ENCODE results near the gene FICD.
A peak's percentile ranks its signal among the peaks of the same experiment; 100 is the strongest.

Gene FICD

DNA sequence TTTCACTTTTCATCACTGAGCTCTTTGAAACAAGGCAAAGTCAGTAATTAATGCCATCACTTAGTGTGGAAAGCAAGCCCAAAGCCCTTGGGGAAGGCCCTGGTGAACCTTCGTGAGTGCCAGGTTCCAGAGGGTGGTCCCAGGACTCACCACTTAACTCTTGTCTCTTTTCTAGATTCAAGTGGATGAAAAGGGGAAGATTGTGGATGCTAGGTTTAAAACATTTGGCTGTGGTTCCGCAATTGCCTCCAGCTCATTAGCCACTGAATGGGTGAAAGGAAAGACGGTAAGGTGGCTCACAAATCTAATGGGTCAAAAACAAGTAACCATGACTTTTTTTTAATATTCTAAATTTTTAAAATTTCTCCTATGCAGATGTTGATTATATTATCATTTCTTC, 50.1 kb downstream of the FICD start:
- no peak overlapping the region for H3K9ac ChIP-seq (ENCODE audit: low read length)
- peaks cover 17% of the 10 kb centered on the region for H3K4me1 ChIP-seq (ENCODE audit: control insufficient read depth, insufficient read depth, low read length)
- H3K4me3 ChIP-seq (ENCODE audit: low read length): no peak overlapping the region
- H3K27ac ChIP-seq (ENCODE audit: low read depth, low read length): no peak overlapping the region
- H3K36me3 ChIP-seq (ENCODE audit: control insufficient read depth, insufficient read depth, low read length): peaks cover 27% of the 10 kb centered on the region
- no peaks in the 10 kb centered on the region for H3K27me3 ChIP-seq (ENCODE audit: control insufficient read depth, insufficient read depth, low read length)

DNA sequence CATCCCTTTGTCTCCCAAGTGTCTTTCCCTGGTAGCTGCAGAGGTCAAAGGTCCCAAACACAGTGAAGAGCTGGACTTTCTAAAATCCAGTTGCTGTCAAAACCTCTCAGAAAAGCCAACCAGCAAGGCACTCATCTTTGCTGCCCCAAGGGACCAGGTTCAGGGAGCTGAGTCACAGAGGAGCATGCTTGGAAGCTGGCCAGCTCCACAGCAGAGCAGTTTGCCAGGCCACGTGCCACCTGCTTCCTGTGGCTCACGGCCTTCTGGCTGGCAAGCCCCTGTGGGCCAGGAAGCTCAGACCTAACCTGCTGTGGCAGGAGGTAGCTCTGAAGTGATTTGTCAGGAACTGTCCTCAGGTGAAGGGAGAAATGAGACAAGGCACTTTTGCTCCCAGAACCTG, 50.9 kb downstream of the FICD start:
- no peaks in the 10 kb centered on the region for H3K27me3 ChIP-seq (ENCODE audit: control insufficient read depth, insufficient read depth, low read length)
- peaks cover 17% of the 10 kb centered on the region for H3K4me1 ChIP-seq (ENCODE audit: control insufficient read depth, insufficient read depth, low read length)
- H3K36me3 ChIP-seq (ENCODE audit: control insufficient read depth, insufficient read depth, low read length): peaks cover 27% of the 10 kb centered on the region
- no peak overlapping the region for H3K9ac ChIP-seq (ENCODE audit: low read length)
- no peak overlapping the region for H3K27ac ChIP-seq (ENCODE audit: low read depth, low read length)
- H3K4me3 ChIP-seq (ENCODE audit: low read length): no peak overlapping the region

DNA sequence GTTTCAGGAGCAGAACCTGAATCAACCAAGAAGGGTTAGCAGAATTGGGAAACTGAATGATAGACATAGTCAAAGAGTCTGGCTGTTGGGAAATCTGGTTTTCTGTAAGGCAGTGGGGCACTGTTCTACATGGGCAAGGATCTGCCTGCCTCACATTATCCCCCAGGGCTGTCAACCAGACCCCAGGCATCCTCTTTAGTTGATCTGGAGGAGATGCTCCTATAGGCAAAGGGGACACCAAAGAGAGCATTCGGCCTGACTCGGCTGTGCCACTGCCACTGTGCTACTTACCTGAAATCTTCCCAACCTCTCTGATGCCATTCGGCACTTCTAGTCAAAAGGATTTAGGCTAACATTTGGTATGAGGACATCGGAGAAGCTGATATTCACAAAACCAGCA, 51.4 kb downstream of the FICD start:
- Histone ChIP-seq H3K27me3 (ENCODE audit: control insufficient read depth, insufficient read depth, low read length) (no peaks in the 10 kb centered on the region), H3K9ac (ENCODE audit: low read length) (no peak overlapping the region), H3K27ac (ENCODE audit: low read depth, low read length) (no peak overlapping the region), H3K36me3 (ENCODE audit: control insufficient read depth, insufficient read depth, low read length) (peaks cover 27% of the 10 kb centered on the region), H3K4me3 (ENCODE audit: low read length) (no peak overlapping the region), H3K4me1 (ENCODE audit: control insufficient read depth, insufficient read depth, low read length) (peaks cover 17% of the 10 kb centered on the region)

DNA sequence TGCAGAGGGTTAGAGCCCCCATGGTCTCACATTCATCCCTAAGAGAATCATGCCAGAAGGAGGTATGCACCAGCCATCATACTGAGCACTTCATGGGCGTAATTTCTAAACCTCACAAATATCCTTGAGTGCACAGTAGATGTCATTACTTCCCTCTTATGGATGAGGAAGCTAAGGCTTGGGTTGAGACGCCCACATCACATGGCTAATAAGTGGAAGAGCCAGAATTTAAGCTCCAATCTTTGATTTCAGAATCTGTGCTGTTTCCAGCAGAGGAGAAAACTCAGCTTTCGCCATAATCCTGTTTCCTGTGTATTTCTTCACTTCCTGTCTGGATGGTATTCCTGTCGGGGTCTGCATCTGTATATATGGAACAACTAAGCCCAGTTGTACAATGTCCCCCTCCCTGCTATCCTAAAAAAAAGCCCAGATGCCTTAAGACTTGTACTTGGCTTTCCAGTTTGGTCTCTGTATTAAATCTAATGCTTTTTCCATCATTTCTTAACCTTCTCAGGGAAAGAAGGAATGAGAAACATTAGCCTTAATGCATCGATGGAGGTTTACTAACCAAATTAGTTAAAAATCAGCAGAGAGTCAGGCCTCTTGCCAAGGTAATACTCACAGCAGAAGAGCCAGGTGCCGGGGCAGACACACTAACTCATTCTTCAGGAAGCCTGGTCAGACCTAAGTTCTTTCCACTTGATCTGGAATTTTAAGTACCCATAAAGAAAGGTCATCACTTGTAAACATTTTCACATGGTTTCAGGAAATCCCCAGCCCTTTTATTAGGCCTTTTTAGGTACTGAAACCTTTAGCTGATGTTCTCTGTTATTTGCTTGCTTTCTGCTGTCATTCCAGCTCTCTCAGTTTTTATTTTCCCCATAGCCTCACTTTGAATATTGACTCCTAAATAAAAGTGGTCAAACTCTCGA, 52.6 kb downstream of the FICD start:
- Histone ChIP-seq H3K36me3 (ENCODE audit: control insufficient read depth, insufficient read depth, low read length) (peaks cover 27% of the 10 kb centered on the region), H3K4me3 (ENCODE audit: low read length) (no peak overlapping the region), H3K27me3 (ENCODE audit: control insufficient read depth, insufficient read depth, low read length) (no peaks in the 10 kb centered on the region), H3K27ac (ENCODE audit: low read depth, low read length) (peak overlapping the region; percentile 18), H3K9ac (ENCODE audit: low read length) (no peak overlapping the region), H3K4me1 (ENCODE audit: control insufficient read depth, insufficient read depth, low read length) (peaks cover 15% of the 10 kb centered on the region)

DNA sequence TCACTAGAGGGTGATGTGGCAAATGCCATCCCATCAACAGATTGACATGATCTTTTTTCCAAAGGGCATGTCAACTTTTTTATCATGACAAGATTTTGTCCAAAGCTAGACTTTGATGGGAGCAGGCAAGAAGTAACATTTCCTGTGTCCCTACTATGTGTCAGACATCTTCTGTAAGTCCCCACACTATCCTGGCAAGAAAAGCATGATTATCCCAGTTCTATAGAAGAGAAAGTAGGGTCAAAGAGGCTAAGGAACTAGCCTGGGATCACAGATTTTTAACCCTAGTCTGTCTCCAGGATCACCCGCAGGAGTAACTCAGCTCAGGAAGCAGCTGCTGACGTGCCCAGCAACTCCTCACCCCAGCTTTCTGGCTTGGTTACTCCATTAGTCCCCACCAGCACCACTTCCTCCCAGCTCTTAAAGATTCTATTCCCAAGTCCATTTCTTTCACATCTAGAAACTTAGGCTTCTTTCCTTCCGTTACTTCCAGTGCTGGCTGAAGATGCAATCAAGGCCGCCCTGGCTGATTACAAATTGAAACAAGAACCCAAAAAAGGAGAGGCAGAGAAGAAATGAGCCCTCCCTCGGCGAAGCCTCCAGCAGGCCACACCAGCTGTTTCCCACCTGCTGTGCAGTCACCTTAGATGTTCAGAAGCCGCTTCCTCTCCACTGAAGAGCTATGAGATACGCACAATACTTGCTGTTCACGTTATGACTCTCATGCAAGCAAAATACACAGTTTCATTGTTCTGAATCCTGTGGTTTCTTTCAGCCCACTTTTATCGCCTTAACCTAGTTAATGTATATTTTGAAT, 53.5 kb downstream of the FICD start:
- H3K36me3 ChIP-seq (ENCODE audit: control insufficient read depth, insufficient read depth, low read length): peaks cover 27% of the 10 kb centered on the region
- no peaks in the 10 kb centered on the region for H3K27me3 ChIP-seq (ENCODE audit: control insufficient read depth, insufficient read depth, low read length)
- no peak overlapping the region for H3K27ac ChIP-seq (ENCODE audit: low read depth, low read length)
- H3K9ac ChIP-seq (ENCODE audit: low read length): no peak overlapping the region
- no peak overlapping the region for H3K4me3 ChIP-seq (ENCODE audit: low read length)
- H3K4me1 ChIP-seq (ENCODE audit: control insufficient read depth, insufficient read depth, low read length): peaks cover 12% of the 10 kb centered on the region
